ENCODE measurements around the gene TCF12.

Gene TCF12

GRCh38 chr15:57079931-57080620 lies 161.6 kb downstream of the TCF12 start:
- no peak overlapping the region for H3K4me3 ChIP-seq (ENCODE audit: low read length)
- no peaks in the 10 kb centered on the region for H3K36me3 ChIP-seq (ENCODE audit: control insufficient read depth, insufficient read depth, low read length, severe bottlenecking)
- DNase-seq (ENCODE audit: low read depth): no peak
- H3K9ac ChIP-seq (ENCODE audit: low read length): no peak overlapping the region
- no peaks in the 10 kb centered on the region for H3K27me3 ChIP-seq (replicated peaks; ENCODE audit: control insufficient read depth, insufficient read depth, low read length)
- no peaks in the 10 kb centered on the region for H3K9me3 ChIP-seq (ENCODE audit: control insufficient read depth, low read length)
- peaks cover 3% of the 10 kb centered on the region for H3K4me1 ChIP-seq (ENCODE audit: control insufficient read depth, insufficient read depth, low read length)

GRCh38 chr15:57082054-57082728 lies 163.7 kb downstream of the TCF12 start:
- no peaks in the 10 kb centered on the region for H3K9me3 ChIP-seq (ENCODE audit: control insufficient read depth, low read length)
- H3K27me3 ChIP-seq (replicated peaks; ENCODE audit: control insufficient read depth, insufficient read depth, low read length): no peaks in the 10 kb centered on the region
- no peak overlapping the region for H3K4me3 ChIP-seq (ENCODE audit: low read length)
- no peak for DNase-seq (ENCODE audit: low read depth)
- H3K36me3 ChIP-seq (ENCODE audit: control insufficient read depth, insufficient read depth, low read length, severe bottlenecking): no peaks in the 10 kb centered on the region
- no peak overlapping the region for H3K9ac ChIP-seq (ENCODE audit: low read length)
- H3K4me1 ChIP-seq (ENCODE audit: control insufficient read depth, insufficient read depth, low read length): peaks cover 3% of the 10 kb centered on the region

GRCh38 chr15:57084192-57084591 lies 165.7 kb downstream of the TCF12 start:
- no peak overlapping the region for H3K4me3 ChIP-seq (ENCODE audit: low read length)
- H3K36me3 ChIP-seq (ENCODE audit: control insufficient read depth, insufficient read depth, low read length, severe bottlenecking): no peaks in the 10 kb centered on the region
- H3K27me3 ChIP-seq (replicated peaks; ENCODE audit: control insufficient read depth, insufficient read depth, low read length): no peaks in the 10 kb centered on the region
- no peaks in the 10 kb centered on the region for H3K9me3 ChIP-seq (ENCODE audit: control insufficient read depth, low read length)
- no peak for DNase-seq (ENCODE audit: low read depth)
- peaks cover 3% of the 10 kb centered on the region for H3K4me1 ChIP-seq (ENCODE audit: control insufficient read depth, insufficient read depth, low read length)
- no peak overlapping the region for H3K9ac ChIP-seq (ENCODE audit: low read length)

- Histone ChIP-seq H3K9me3 (ENCODE audit: control insufficient read depth, low read length) (no peaks in the 10 kb centered on the region), H3K4me3 (ENCODE audit: low read length) (no peak overlapping the region), H3K36me3 (ENCODE audit: control insufficient read depth, insufficient read depth, low read length, severe bottlenecking) (no peaks in the 10 kb centered on the region), H3K9ac (ENCODE audit: low read length) (no peak overlapping the region), H3K27me3 (replicated peaks; ENCODE audit: control insufficient read depth, insufficient read depth, low read length) (no peaks in the 10 kb centered on the region), H3K4me1 (ENCODE audit: control insufficient read depth, insufficient read depth, low read length) (peaks cover 4% of the 10 kb centered on the region)
- no peak for DNase-seq (ENCODE audit: low read depth)
These were observed 166.8 kb downstream of the TCF12 start for GRCh38 chr15:57085267-57085666.

- no peak overlapping the region for H3K4me3 ChIP-seq (ENCODE audit: low read length)
- peaks cover 7% of the 10 kb centered on the region for H3K4me1 ChIP-seq (ENCODE audit: control insufficient read depth, insufficient read depth, low read length)
- DNase-seq (ENCODE audit: low read depth): no peak
These were observed 168.5 kb downstream of the TCF12 start for GRCh38 chr15:57086857-57087427.

GRCh38 chr15:57089815-57090495 lies 171.5 kb downstream of the TCF12 start:
- peaks cover 7% of the 10 kb centered on the region for H3K4me1 ChIP-seq (ENCODE audit: control insufficient read depth, insufficient read depth, low read length)
- no peaks in the 10 kb centered on the region for H3K9me3 ChIP-seq (ENCODE audit: control insufficient read depth, low read length)
- H3K36me3 ChIP-seq (ENCODE audit: control insufficient read depth, insufficient read depth, low read length, severe bottlenecking): peaks cover 19% of the 10 kb centered on the region
- H3K27me3 ChIP-seq (replicated peaks; ENCODE audit: control insufficient read depth, insufficient read depth, low read length): no peaks in the 10 kb centered on the region
- H3K9ac ChIP-seq (ENCODE audit: low read length): no peak overlapping the region
- no peak overlapping the region for H3K4me3 ChIP-seq (ENCODE audit: low read length)
- DNase-seq (ENCODE audit: low read depth): no peak

More at GRCh38 chr15:57086857-57087427, 168.5 kb downstream of the TCF12 start:
- Histone ChIP-seq H3K9me3 (ENCODE audit: control insufficient read depth, low read length) (no peaks in the 10 kb centered on the region), H3K27me3 (replicated peaks; ENCODE audit: control insufficient read depth, insufficient read depth, low read length) (no peaks in the 10 kb centered on the region), H3K9ac (ENCODE audit: low read length) (no peak overlapping the region), H3K36me3 (ENCODE audit: control insufficient read depth, insufficient read depth, low read length, severe bottlenecking) (no peaks in the 10 kb centered on the region)

GRCh38 chr15:57090496-57090859 lies 172.0 kb downstream of the TCF12 start:
- no peaks in the 10 kb centered on the region for H3K27me3 ChIP-seq (replicated peaks; ENCODE audit: control insufficient read depth, insufficient read depth, low read length)
- H3K4me3 ChIP-seq (ENCODE audit: low read length): no peak overlapping the region
- no peaks in the 10 kb centered on the region for H3K9me3 ChIP-seq (ENCODE audit: control insufficient read depth, low read length)
- H3K4me1 ChIP-seq (ENCODE audit: control insufficient read depth, insufficient read depth, low read length): peaks cover 7% of the 10 kb centered on the region
- DNase-seq (ENCODE audit: low read depth): no peak
- H3K36me3 ChIP-seq (ENCODE audit: control insufficient read depth, insufficient read depth, low read length, severe bottlenecking): peaks cover 19% of the 10 kb centered on the region
- no peak overlapping the region for H3K9ac ChIP-seq (ENCODE audit: low read length)

GRCh38 chr15:57091636-57092035 lies 173.2 kb downstream of the TCF12 start:
- peaks cover 19% of the 10 kb centered on the region for H3K36me3 ChIP-seq (ENCODE audit: control insufficient read depth, insufficient read depth, low read length, severe bottlenecking)
- no peak overlapping the region for H3K9ac ChIP-seq (ENCODE audit: low read length)
- peaks cover 7% of the 10 kb centered on the region for H3K4me1 ChIP-seq (ENCODE audit: control insufficient read depth, insufficient read depth, low read length)

GRCh38 chr15:57092252-57092651 lies 173.8 kb downstream of the TCF12 start:
- no peak for DNase-seq (ENCODE audit: low read depth)
- H3K9me3 ChIP-seq (ENCODE audit: control insufficient read depth, low read length): no peaks in the 10 kb centered on the region
- no peak overlapping the region for H3K9ac ChIP-seq (ENCODE audit: low read length)
- no peaks in the 10 kb centered on the region for H3K27me3 ChIP-seq (replicated peaks; ENCODE audit: control insufficient read depth, insufficient read depth, low read length)
- peaks cover 19% of the 10 kb centered on the region for H3K36me3 ChIP-seq (ENCODE audit: control insufficient read depth, insufficient read depth, low read length, severe bottlenecking)
- no peak overlapping the region for H3K4me3 ChIP-seq (ENCODE audit: low read length)
- H3K4me1 ChIP-seq (ENCODE audit: control insufficient read depth, insufficient read depth, low read length): peaks cover 7% of the 10 kb centered on the region

More at GRCh38 chr15:57091636-57092035, 173.2 kb downstream of the TCF12 start:
- Histone ChIP-seq H3K4me3 (ENCODE audit: low read length) (no peak overlapping the region), H3K9me3 (ENCODE audit: control insufficient read depth, low read length) (no peaks in the 10 kb centered on the region), H3K27me3 (replicated peaks; ENCODE audit: control insufficient read depth, insufficient read depth, low read length) (no peaks in the 10 kb centered on the region)
- DNase-seq (ENCODE audit: low read depth): no peak

GRCh38 chr15:57094321-57095257 lies 176.1 kb downstream of the TCF12 start:
- Histone ChIP-seq H3K36me3 (ENCODE audit: control insufficient read depth, insufficient read depth, low read length, severe bottlenecking) (peaks cover 19% of the 10 kb centered on the region), H3K4me1 (ENCODE audit: control insufficient read depth, insufficient read depth, low read length) (peaks cover 7% of the 10 kb centered on the region), H3K9me3 (ENCODE audit: control insufficient read depth, low read length) (no peaks in the 10 kb centered on the region), H3K9ac (ENCODE audit: low read length) (no peak overlapping the region), H3K27me3 (replicated peaks; ENCODE audit: control insufficient read depth, insufficient read depth, low read length) (no peaks in the 10 kb centered on the region), H3K4me3 (ENCODE audit: low read length) (no peak overlapping the region)
- no peak for DNase-seq (ENCODE audit: low read depth)
